WTC11 (cell line): ENCODE measurements around the gene PTPRN.

Source experiments
- CREM ChIP-seq: sonication (generic); formaldehyde crosslinking; IDR thresholded peaks from 2 replicates; pipeline ENCODE4 v1.8.1; 2022; ENCODE audit warnings: mild to moderate bottlenecking, missing genetic modification reagents, moderate library complexity
- MAX ChIP-seq: sonication (generic); formaldehyde crosslinking; IDR thresholded peaks from 2 replicates; pipeline ENCODE4 v1.8.0; 2022; ENCODE audit warnings: mild to moderate bottlenecking, missing genetic modification reagents
- ZNF232 ChIP-seq: sonication (generic); formaldehyde crosslinking; IDR thresholded peaks from 2 replicates; pipeline ENCODE4 v1.8.0; 2022; ENCODE audit warnings: mild to moderate bottlenecking, missing genetic modification reagents
- ZNF532 ChIP-seq: fragments of 250-450 bp; sonication (Bioruptor Pico); IDR thresholded peaks from 2 replicates; pipeline ENCODE4 v1.9.0; 2021; ENCODE audit warnings: mild to moderate bottlenecking, borderline replicate concordance

- TF ChIP-seq MAX (CRISPR knock-in tag) (no peak), ZNF532 (CRISPR knock-in tag) (no peak), ZNF232 (CRISPR knock-in tag) (no peak), CREM (CRISPR knock-in tag) (no peak)
Observed at GRCh38 chr2:219270055-219270372, 39.2 kb downstream of the PTPRN start.
